Kidney epithelial cell (primary cell): ENCODE measurements around the gene MUC12. TPM values are rescaled to one million over a fixed set of nuclear protein-coding genes. Genes with fewer than 3 reads are reported as not detected.

ENCODE experiments used
- DNase-seq: peaks from one replicate; pipeline ENCODE4 v3.0.0-alpha.2; 2010; ENCODE audit warnings: low read depth
- H3K27me3 ChIP-seq: 2 replicates; pipeline ENCODE4 v1.6.0; 2011; ENCODE audit warnings: low read length; ENCODE audit not compliant: control insufficient read depth, insufficient read depth
- H3K36me3 ChIP-seq: 2 replicates; pipeline ENCODE4 v1.5.1; 2011; ENCODE audit warnings: low read length; ENCODE audit not compliant: control insufficient read depth, insufficient read depth
- H3K4me3 ChIP-seq: 2 replicates; pipeline ENCODE4 v1.5.1; 2011; ENCODE audit warnings: low read depth, mild to moderate bottlenecking, control low read depth, low read length
- CTCF ChIP-seq: IDR thresholded peaks from 2 replicates; pipeline ENCODE4 v1.5.1; 2011; ENCODE audit warnings: mild to moderate bottlenecking, moderate library complexity, low read length, control low read depth, inconsistent platforms; ENCODE audit not compliant: insufficient read depth, poor library complexity, severe bottlenecking
- total RNA-seq: library from RNA; depleted of rRNA; stranded (reverse); fragments of >200 nt; gene quantifications from 2 replicates; pipeline ENCODE4 v1.2.3, GENCODE V29; 2015

Gene MUC12
- total RNA-seq, 1 donor from 2014 or later, result 4.2 TPM

DNA sequence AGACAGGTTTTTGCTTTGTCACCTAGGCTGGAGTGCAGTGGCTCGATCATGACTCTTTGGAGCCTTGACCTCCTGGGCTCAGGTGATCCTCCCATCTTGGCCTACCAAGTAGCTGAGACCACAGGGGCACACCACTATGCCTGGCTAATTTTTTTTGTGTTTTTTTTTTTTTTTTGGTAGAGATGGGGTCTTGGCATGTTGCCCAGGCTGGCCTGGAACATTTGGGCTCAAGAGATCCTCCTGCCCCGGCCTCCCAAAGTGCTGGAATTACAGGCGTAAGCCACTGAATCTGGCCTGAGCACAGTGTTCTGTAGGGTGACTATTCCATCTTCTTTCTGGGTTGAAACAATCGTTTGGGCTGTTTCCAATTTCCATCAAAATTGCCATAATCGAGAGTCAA is 21.6 kb upstream of the MUC12 start:
- no peak for TF ChIP-seq CTCF
- no peak for DNase-seq
- Histone ChIP-seq H3K4me3 (no peak overlapping the region), H3K27me3 (peaks cover 30% of the 10 kb centered on the region), H3K36me3 (no peaks in the 10 kb centered on the region)

DNA sequence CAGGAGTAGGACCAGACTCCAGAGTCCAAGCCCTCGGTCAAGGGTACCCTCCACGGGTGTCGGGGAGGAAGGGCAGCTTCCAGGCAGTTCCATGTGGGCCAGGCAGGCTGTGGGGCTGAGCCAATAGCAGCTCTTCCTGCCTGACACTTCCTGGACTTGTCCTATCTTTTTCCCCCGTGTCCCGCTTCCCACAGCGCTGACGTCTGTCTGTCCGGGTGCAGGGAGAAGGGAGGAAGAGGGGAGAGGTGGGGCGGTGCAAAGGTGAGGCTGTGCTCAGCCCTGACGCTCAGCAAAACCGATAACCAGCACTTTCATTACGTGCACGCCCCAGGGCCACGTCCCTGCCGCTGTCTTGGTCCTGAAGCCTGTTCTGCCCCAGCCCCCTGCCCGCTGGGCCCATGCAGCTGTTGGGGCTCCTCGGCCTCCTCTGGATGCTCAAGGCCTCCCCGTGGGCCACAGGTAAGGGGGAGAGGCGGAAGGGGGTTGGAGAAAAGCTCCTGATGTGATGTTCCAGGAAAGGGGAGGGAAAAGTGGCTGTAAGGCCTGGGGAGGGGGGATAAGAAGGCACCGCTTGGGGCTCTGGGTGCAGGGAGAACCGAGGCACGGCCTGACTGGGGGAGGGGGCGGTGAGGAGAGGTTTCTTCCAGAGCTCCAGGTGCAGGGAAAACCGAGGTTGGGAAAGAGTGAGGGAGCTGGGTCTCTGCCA is 20.0 kb upstream of the MUC12 start, which contains the start of gene MUC3A:
TSS of gene MUC3A (plus strand) at position 308 of the 706 bp plus-strand sequence. CDS start at position 399, 91 bp downstream.
- no peak for DNase-seq
- Histone ChIP-seq H3K4me3 (no peak within 1 kb of the TSS), H3K27me3 (peaks cover 33% of the 10 kb centered on the region), H3K36me3 (no peaks in the 10 kb centered on the region)
- no peak for TF ChIP-seq CTCF

DNA sequence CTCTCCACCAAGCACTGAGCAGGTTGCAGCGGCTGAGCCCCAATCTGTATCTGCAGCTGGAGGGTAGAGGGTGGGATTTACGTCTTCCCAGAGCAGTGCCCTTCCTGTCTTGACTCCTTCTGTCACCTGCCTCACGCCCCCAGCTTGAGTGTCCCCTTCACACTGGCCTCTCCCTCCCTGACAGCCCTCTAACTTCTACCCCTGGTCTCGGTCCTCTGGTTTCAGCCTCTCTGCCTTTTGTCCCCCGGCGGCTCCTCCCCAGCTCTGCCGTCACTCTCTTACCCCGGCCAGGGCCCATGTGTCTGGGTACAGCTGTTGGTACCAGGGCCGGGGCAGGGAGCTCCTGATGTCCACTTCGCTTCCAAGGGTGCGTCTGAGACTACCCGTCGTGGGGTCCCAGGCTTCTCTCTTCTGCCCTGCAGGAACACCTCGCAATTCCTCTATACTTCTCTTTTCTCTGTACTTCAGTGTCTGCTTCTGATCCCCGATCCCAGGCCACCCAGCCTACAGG is 19.4 kb upstream of the MUC12 start:
- peaks cover 33% of the 10 kb centered on the region for H3K27me3 ChIP-seq
- H3K4me3 ChIP-seq, result no peak overlapping the region
- TF ChIP-seq CTCF, result no peak
- DNase-seq, result no peak
- H3K36me3 ChIP-seq, result no peaks in the 10 kb centered on the region

GRCh38 chr7:100951172-100951571 is 18.2 kb upstream of the MUC12 start:
- Histone ChIP-seq H3K36me3 (no peaks in the 10 kb centered on the region), H3K4me3 (no peak overlapping the region), H3K27me3 (peaks cover 33% of the 10 kb centered on the region)
- DNase-seq, result no peak
- no peak for TF ChIP-seq CTCF

GRCh38 chr7:100951888-100952560 is 17.3 kb upstream of the MUC12 start:
- no peak overlapping the region for H3K4me3 ChIP-seq
- H3K27me3 ChIP-seq, result peaks cover 33% of the 10 kb centered on the region
- TF ChIP-seq CTCF, result no peak
- DNase-seq, result no peak
- H3K36me3 ChIP-seq, result no peaks in the 10 kb centered on the region
